ENCODE results near the gene TRIM29.

Gene TRIM29

DNA sequence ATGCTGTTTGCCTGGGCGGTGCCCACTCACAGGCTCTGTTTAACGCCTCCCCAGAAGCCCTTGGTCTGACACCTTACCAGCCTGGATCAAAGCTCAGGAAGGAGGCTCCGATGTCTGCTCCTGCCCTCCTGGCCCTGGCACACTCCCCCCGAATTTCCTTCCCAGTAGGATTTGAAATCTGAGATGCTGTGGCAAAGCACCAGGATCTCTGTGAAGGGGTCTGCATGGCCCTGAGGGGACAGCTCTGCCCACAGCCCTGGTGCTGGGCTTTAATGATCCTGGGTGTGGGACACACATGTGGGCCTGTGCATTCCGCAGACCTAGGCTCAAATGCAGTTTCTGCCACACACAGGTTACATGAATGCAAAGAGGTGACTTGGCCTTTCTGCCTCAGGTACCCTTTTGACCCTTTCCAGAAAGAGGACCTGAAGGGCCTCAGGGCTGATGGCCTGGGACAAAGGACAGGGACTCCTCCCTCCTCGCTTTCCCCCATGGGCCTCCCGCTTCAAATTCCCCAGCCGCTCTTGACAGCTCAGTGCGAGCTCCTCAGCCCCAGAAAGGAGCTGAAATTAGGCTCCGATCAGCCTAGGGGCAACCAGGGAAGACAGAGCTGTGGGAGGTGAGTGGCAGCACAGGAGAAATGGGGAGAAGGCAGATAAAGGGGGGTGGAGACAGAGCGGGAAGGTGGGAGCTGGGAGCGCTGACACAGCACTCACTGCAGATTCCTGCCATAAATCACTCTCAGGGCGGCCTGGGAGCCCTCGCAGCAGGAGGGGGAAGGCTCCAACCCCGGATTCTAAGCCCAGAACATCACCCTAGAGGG lies 41.3 kb downstream of the TRIM29 start:
- DNase-seq (ENCODE audit: low read depth): no peak

DNA sequence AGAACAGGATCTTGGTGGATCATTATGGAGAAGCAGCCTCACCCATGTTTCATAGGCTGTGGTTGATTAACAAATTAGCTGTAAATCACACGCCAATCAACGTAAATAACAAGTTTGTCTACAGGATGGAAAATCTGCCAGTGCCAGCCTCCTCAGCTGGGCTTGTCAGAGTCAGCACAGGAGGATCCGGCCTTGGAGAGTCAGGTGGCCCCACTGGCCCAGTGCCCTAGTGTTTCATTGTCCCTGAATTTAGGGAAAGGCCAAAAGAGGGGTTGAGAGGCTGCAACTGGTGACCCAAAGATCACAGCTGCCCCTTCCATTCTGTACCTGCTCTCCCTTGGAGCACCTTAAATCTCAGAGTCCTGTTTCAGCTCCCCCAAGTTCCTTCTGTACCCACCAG lies 42.4 kb downstream of the TRIM29 start:
- DNase-seq (ENCODE audit: low read depth): no peak

DNA sequence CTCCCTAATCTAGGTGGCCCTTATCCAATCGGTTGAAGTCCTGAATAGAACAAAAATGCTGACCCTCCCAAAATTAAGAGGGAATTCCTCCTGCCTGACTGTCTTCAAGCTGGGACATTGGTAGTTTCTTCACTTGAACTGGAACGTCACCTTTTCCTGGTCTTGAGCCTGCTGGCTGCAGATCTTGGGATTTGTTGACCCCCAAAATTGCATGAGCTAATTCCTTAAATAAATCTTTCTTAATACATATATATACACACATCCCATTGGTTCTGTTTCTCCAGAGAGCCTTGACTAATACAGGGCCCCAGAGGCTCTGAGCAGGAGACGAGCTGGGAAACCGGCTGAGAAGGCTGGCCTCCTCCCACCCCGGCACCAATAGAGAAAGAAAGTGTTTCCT lies 46.2 kb downstream of the TRIM29 start:
- no peak for DNase-seq (ENCODE audit: low read depth)

DNA sequence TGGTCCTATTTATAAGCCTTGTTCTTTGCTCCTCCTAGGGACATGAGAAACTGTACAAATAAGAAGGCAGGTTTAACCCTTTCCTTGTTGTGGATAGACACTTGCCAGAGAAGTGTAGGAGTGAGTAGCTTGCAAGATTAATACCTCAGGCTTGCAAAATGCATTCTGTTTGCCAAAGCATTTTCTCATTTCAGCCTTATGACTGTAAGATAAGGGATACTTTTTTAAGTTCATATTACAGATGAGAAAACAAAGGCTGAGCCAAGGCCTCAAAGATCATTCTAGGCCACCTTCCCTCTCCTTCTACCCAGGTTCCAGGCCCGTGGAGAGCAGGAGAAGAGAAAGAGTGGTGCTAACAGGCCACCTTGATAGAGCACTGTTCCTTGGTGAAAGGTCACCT lies 46.8 kb downstream of the TRIM29 start:
- no peak for DNase-seq (ENCODE audit: low read depth)

DNA sequence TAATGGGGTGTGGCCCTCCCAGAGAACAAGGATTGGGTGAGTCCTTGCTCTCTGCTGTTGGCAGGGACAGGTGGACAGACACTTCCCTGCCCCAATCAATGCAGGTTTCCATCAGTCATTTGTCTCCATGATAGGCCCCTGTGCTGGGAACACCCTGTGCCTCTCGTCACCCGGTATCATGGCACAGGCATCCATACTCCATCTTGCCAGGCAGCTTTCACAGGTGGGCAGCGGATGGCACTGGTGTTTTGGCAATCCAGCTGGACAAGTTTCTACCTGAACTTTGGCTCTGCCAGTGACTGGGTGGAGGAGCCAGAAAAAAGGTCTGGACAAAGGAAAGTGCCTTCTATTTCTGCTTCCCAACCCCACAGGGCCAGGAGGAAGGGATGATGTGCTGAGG lies 47.5 kb downstream of the TRIM29 start:
- no peak for DNase-seq (ENCODE audit: low read depth)

DNA sequence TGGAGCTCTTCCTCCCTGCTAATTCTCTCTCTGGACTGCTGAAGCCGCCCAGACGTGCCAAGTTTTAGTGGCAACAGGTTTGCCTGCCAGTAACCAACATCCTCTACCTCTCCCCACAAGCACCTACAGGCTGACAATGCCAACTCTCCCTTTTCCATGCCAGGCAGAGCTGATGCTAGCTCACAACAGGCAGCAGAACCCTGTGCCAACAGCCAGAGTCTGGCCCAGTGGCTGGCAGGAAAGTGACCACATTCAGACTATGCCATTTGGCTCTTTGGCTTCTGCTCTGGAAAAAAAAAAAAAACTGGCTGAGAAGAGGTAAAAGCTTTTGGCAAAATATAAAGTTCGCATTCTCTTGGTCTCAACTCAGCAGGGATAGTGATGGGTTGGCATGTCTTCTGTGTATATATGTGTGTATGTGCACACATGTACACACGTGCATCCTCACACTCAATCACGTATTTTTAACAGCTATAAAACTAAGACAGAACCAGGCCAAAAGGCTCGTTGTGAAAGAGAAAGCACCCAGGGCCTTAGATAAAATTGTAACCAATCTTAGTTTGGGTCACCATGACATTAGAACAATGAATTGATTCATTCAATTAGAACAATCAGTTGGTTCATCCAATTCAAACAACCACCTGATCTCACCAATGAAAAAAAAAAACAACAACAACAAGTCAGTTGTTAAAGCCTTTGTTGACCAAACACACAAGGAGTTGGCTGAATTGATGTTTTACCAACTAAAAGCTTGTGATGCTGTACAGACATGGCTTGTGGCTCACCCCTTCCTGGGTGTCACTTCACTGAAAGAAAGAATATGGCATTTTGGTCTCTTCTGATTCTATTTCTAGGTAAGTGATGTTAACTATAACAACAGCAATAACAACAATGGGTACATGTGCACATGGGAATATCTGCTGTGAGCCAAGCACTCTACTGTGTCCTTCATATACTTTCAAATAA lies 48.6 kb downstream of the TRIM29 start:
- no peak for DNase-seq (ENCODE audit: low read depth)

DNA sequence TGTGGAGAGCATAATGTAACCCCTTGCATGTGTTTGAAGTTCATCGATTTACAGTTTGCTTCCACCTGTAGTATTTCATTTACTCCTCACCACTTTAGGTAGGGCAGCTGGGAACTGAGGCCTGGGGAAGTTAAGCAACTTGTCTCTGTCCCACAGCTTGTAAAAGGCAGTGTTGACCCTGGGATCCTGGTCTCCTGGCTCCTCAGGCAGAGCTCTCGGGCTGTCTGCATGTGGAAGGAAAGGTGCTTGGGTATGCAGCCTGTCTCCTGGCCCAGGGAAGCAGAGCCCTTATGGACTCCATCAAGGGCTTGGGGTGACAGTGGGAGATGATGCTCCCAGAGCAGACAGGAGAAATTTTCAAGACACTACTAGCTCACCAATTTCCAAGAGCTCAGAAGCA lies 49.9 kb downstream of the TRIM29 start:
- DNase-seq (ENCODE audit: low read depth): no peak

DNA sequence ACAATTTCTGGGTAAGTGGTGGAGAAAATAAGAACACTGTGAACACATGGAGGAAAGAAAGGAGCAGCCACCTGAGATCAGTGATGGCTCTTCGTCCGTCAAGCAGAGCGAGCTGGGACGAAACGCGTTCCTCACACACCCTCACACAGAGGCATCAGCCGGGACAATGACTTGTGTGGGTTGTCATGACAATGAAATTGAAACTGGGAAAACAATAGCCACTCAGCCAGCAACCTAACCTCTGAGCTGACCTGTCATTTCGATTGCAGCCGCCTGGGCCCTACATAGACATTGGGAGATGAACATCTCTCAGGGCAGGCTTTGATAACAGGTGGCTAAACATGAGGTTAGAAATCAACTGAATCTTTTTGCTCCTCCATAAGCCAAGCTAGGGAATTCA lies 51.3 kb downstream of the TRIM29 start:
- no peak for DNase-seq (ENCODE audit: low read depth)

DNA sequence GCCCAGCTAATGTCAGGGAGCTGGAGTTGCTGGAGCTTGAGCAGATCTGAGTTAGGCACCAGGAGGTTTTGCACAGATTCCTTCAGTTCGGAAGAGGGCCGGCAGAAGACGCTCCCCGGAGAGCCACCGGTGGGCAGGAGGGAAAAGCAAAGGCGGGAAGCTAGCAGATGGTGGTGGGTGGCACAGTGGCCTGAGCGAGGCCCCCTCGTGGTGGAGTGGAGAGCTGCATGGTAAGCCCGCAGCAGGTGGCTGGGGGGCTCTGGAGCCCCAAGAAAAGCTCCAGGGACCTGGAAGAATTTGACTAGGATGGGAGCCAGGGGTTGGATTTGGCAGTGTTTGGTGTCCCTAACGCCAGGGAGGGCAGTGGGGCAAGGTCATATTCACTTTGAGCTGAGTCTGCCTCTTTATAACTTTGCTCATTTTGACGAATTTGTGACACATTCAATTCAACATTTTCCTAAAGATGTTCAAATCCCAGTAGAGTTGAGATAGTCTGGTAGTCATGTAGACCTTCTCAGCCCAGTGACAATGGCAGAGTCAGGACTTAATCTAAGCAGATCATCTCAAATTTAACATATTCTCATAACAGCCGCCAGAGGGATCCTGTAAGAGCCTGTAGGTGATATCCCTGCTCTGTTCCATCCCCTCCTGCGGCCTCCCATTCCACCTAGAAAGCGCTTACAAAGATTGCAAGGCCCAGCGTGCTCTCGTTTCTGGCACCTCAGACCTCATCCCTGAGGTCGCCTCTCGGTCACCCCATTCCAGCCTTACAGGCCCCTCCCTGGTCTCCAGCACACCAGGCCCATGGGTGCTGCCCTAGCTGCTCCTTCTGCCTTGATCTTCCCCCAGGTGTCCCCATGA lies 57.9 kb downstream of the TRIM29 start:
- DNase-seq (ENCODE audit: low read depth): no peak

DNA sequence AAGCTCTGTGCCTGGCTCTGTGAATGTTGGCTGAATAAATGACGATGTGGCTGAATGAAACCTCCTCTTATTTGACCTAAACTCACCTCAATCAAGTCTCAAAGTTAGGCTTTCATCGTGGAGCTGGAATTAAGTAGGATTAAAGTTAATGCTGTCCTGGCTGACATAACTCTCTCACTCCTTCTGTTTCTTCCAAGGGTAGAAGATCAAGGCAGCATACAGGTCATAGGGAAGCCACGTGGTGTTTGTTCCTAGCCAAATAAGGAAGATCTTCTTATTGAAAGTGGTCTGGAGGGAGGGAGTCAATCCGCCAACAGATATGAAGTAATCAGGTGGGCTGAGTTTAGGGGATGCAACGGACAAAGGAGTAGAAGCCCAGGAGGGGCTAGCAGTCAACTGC lies 59.5 kb downstream of the TRIM29 start:
- no peak for DNase-seq (ENCODE audit: low read depth)

DNA sequence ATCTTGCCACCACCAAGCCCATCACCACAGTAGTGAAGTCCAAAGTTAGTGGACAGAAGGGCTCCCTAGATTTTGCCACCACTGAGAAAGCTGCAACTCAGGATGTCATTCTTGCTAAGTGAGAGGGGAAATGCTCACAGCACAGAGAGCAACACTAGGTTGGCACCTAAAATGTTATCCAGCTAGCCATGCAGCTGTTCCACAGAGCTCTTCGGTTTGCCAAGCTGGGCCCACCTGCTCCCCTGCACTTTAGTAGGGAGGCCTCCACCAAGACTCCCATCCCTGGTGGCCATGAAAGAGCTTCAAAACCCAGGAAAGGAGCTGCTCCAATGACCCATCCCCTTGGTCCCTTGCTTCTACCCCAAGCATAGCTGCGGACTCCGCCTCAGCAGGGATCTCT lies 63.8 kb downstream of the TRIM29 start:
- no peak for DNase-seq (ENCODE audit: low read depth)

DNA sequence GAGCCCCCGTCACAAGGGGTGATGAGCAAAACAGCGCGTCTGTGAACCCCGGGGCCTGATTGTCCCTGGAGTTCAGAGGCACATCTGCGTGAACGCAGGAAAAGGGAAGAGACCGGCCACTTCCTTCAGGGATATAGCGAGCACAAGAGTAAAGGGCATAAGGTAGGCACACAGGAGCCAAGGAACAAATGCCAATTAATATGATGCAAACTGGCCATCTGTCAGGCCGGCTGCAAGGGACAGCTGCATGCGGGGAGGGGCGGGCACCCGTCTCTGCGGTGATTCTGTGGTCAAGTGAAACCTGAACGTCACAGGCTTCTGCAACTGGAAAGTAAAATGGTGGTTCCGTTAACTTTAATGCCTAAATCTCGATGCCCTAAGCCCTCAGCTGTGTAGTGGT lies 64.7 kb downstream of the TRIM29 start:
- DNase-seq (ENCODE audit: low read depth): no peak

DNA sequence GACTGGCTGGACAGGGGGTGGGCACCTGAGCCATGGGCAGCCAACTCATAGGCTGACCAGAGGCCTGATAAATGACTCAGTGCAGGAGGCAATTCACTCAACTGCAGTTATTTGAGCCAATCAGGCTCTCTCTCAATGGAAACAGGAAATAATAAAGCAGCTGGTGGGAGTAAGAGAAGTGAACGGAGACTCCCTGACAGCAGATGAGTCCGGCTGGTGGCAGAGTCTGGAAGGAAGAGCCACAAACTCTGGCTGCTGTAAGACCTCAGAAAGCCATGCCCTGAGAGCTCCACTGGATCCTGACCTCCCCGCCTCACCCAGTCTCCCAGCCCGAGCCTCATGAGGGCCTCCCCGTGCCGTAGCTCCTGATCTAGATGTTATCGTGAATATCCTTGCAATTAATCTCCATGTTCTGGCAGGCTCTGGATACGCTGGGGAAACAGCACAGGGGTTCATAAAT lies 69.8 kb downstream of the TRIM29 start:
- DNase-seq (ENCODE audit: low read depth): no peak

DNA sequence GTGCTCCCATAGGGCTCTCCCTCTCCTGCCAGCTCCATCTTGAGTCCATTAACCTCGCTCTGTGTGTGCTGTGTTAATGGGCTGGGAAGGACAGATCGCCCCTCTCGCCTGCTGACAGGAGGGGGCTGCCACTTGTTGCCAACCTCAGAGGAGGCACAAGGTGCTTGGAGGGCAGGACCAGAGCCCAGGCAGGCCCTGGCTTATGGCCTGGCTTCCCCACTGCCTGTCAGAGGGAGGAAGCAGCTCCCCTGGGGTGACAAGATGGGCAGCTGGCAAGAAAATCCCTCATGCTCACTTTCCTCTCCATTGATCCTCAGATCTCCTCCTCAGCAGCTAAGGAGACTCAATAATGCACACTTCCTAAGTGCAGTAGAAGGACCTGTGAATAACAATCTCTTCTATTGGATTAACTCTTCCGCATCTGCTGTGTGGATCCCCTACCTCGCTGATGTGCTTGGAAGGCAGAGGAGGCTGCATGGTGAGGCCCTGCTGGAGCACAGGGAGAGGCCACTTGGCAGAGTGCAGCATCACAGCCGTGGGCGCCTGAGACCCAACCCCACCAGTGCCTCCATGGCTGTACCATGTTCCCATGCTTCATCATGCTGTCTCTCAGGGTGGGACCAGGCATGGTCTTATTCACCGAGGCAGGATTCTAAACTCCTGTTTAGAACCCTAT lies 70.3 kb downstream of the TRIM29 start:
- no peak for DNase-seq (ENCODE audit: low read depth)

DNA sequence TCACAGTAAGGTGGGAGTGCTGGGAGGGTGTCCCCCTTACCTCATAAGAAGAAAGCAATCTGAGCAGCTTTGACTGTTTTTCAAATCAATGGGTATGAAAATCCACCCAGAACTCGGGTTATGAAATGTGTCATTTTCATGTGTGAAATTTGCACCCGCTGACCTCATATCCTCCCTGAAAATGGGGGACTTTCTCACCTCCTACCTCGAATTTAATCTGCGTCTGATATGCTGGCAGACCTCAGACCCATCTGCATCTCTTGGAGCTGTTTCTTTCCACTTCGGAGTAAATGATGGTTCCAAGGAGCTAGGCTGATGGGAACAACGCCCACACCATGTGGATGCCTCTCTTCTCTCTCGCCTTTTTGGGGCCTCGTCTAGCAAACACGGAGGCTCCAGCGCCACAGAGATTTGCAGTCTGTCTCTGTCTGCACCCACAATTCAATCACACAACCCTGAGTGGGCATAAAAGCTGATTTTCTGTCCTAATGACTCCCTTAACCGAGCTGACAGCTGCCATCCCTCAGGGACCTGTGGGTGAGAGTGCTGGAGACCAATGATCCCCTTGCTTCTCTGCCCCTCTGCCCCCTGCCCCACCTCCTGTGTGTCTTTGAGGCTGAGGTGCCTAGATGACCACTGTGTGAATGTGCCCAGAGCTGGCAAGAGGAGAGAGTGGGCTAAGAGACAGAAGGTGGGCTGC lies 71.0 kb downstream of the TRIM29 start:
- DNase-seq (ENCODE audit: low read depth): no peak

DNA sequence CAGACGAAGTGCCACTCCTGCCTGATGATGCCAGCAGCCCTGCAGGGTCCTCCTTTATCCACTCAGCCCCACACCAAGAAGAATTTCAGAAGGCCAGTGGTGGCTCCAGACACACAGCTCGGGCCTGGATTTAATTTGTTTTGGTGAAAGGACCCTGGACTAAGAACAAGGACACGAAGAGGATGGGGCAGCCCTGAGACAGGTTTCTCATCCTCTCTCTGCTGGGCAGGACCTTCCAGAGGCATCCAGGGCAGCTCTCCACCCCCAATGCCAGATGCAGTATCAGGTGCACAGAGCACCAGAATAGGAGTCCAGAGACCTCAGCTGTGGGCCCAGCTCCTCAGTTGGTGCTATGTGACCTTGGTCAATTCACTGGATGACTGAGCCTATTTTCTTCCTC lies 72.0 kb downstream of the TRIM29 start:
- no peak for DNase-seq (ENCODE audit: low read depth)

DNA sequence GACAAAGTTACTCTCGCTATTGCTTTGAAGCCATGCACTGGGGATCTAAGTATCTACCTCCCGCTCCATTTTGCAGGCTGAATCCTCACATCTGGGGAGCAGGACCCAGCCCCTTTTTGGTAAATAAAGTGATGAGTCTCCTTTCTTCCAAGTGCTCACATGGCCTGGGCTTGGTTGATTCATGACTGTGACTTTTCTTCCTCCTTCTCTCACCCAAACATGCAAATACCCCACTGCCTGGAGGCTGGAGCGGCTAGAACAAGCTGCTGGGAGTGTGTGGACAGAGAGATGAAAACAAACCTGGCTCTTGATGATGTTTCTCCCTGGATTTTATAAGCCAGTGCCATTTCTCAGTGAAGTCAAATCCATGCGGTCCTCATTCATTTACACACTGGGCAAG lies 72.7 kb downstream of the TRIM29 start:
- DNase-seq (ENCODE audit: low read depth): no peak

DNA sequence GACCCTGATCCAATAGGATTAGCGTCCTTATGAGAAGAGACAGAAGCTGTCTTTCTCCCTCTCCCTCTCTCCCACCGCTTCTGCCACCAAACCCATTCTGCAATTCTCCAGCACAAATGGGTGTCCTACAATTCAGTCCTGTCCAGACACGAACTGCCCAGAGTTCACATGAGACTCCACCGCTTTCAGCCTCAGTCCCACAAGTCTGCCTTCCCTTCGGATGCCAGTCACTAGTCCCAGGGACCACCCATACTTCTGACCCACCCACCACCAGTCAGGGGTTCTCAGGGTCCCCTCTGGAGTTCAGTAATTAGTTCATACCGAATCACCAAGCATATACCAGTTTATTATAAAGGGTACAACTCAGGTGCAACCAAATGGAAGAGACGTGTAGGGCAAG lies 73.6 kb downstream of the TRIM29 start:
- DNase-seq (ENCODE audit: low read depth): no peak

DNA sequence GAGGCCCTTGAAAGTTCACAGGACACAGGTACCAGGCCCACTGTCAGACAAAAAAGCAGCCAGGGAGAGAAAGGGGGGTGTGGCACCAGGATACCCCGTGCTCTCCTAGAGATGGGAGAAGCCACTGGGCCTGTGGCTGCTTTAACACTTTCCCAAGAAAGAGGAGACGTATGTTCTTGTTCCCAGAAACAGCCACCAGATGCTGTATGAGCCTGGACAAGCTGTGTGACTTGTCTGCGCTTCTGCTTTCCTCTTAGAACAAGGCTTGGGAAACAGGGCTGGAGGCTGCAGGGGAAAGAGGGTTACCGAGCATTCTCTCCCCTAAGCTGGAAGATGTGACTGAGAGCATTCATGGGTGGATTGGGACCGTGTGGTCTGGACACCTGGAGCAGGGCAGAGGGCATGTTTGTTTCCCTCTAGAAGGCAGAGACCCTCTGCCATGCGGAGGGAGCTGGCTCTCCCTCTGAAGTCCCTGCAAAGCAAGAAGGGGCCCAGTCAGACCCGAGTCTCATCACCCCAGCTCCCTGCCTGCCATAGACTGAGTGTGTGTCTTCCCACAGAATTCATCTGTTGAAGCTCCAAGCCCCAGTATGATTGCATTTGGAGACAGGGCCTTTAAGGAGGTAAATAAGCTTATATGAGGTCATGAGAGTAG lies 74.1 kb downstream of the TRIM29 start:
- no peak for DNase-seq (ENCODE audit: low read depth)

DNA sequence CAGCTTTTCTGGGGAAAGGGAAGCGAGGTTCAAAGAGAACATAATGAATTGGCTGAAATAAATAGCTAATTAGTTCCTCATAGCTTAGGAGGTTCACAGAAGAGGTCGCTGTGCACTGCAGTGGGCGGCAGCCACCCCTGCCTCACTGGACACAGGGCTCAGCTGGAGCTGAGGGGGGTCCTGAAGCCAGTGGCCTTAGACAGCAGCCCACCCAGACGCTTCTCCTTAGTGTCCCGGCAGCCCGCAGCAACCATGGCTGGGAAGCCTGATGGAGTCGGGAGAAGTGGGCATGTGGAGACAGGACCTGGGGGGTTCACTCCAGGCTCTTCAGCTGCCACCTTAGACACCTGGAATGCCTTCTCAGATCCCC lies 75.4 kb downstream of the TRIM29 start:
- DNase-seq (ENCODE audit: low read depth): no peak
